IPS-15b (cell line): Measurements from ENCODE around the gene ZNF526.

Experiments used
- H3K27me3 ChIP-seq: one replicate; pipeline ENCODE4 v1.6.1; 2013; ENCODE audit warnings: low read length; ENCODE audit not compliant: control insufficient read depth, insufficient read depth
- H3K36me3 ChIP-seq: one replicate; pipeline ENCODE4 v1.6.1; 2013; ENCODE audit warnings: low read length; ENCODE audit not compliant: control insufficient read depth, insufficient read depth
- H3K4me1 ChIP-seq: one replicate; pipeline ENCODE4 v1.6.1; 2013; ENCODE audit warnings: mild to moderate bottlenecking, low read length; ENCODE audit not compliant: control insufficient read depth, insufficient read depth
- H3K4me3 ChIP-seq: one replicate; pipeline ENCODE4 v1.5.1; 2013; ENCODE audit warnings: low read depth, low read length
- H3K9ac ChIP-seq: one replicate; pipeline ENCODE4 v1.6.1; 2013; ENCODE audit warnings: low read depth, mild to moderate bottlenecking, low read length
- H3K9me3 ChIP-seq: one replicate; pipeline ENCODE4 v1.6.1; 2013; ENCODE audit warnings: mild to moderate bottlenecking, low read length; ENCODE audit not compliant: control insufficient read depth, insufficient read depth

ZNF526 gene

DNA sequence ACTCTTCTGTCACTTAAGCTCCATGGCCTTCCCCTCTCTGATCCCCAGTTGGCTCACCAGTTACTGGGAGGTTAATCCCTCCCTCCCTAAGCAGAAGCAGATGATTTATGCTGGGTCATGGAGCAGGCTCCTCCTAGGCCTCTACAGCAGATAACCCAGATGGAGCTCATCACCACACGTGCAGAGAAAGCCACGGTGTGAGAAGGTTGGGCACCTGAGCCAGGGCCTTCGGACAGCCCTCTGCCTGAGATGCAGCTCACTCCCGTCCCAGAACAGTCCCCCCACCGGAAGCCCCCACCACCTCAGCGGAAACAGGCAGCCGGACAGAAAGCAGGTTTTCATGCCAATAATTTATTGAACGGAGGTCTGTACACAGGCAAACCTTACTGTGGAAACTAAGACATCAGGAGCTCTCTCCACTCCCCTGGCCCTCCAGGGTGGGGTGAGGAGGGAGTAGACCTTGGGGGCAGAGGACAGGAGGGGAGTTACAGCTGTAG lies 9.8 kb downstream of the ZNF526 start:
- Histone ChIP-seq H3K4me3 (no peak overlapping the region), H3K36me3 (peaks cover 77% of the 10 kb centered on the region), H3K9me3 (no peaks in the 10 kb centered on the region), H3K4me1 (no peaks in the 10 kb centered on the region), H3K9ac (no peak overlapping the region), H3K27me3 (no peaks in the 10 kb centered on the region)

DNA sequence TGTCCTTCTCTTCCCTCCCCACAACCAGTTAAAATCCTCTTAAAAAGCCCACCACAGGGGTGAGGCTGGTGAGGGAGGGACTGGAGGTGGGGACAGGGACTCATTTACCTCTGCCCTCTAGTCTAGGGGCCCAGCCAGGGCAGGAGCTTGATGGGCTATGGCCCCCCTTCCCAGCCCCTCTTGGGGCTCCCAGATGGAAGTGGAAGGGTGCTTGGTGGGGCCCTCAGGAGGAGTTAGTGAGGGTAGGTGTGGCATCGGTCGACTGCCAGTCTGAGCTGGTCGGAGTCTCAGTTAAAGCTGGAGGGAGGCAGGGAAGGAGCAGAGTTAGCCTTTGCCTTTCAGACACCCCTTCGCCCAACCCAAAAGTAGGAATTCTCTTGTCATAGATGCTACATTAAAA lies 10.5 kb downstream of the ZNF526 start:
- Histone ChIP-seq H3K27me3 (no peaks in the 10 kb centered on the region), H3K36me3 (peaks cover 71% of the 10 kb centered on the region), H3K4me1 (no peaks in the 10 kb centered on the region)

DNA sequence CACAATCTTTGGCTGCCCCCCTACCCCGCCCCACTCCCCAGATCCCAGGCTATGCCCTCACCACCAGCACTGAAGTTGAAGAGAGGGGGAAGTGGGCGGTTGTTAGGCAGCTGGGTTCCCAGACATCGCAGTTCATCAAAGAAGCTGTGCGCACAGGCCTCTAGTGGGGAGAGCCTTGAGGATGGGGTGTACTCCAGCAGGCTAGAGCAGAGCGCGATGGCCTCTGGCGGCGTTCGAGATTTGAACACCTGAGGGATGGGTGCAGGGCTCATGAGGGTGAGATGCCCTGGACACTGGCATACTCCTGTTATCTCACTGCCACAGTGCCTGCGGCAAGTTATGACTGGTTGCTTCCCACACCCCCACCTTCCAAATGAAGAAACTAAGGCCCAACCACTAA lies 12.3 kb downstream of the ZNF526 start:
- peaks cover 67% of the 10 kb centered on the region for H3K36me3 ChIP-seq
- H3K4me1 ChIP-seq: no peaks in the 10 kb centered on the region
- H3K9me3 ChIP-seq: no peaks in the 10 kb centered on the region
- no peaks in the 10 kb centered on the region for H3K27me3 ChIP-seq
- no peak overlapping the region for H3K9ac ChIP-seq
- no peak overlapping the region for H3K4me3 ChIP-seq

More for the DNA sequence above, 10.5 kb downstream of the ZNF526 start:
- H3K4me3 ChIP-seq: no peak overlapping the region
- no peaks in the 10 kb centered on the region for H3K9me3 ChIP-seq
- no peak overlapping the region for H3K9ac ChIP-seq

DNA sequence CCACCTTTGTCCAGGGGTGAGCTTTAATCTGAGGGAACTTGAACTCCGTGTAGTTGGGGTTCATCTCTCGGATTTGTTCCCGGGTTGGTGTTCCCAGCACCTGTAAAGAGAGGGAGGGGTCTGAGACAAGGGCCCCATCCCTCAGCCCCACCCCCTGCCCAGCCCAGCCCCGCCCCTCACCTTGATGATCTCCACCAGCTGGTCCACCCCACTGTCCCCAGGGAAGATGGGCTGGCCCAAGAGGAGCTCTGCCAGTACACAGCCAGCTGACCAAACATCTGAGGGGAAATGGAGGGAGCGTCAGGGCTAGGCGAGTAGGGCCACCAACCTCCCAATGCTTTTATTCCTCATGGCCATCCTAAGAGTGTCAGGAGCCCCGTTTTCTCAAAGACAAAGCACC lies 13.0 kb downstream of the ZNF526 start:
- H3K9me3 ChIP-seq: no peaks in the 10 kb centered on the region

DNA sequence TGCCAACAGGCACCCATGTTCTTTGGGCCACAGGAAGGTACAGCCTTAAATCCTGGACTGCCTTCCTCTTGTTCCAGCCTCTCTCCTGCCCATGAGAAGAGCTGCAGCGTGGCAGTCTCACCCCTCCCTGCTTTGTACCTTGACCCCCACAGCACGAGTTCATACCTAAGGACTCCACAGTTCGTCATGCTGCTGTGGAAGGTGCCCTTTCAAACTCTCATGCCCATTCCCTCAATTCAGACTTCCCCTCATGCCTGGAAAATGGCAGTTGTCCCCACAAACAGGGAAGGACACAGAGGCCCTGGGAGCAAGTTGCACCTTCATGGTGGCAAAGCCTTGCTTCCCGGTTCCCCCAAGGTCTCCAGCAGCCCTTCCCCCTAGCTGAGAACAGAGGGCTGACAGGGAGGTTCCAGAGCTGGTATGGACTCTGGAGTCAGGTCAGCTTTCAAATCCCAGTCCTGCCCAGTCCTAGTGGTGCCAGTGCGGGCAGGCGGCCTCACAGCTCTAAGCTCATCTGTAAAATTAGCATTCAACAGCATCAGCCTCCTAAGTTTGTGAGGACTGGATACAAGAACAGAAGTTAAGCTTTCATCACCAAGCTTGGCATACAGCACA lies 13.7 kb downstream of the ZNF526 start:
- Histone ChIP-seq H3K4me1 (no peaks in the 10 kb centered on the region), H3K4me3 (no peak overlapping the region), H3K9ac (no peak overlapping the region), H3K36me3 (peaks cover 60% of the 10 kb centered on the region), H3K9me3 (no peaks in the 10 kb centered on the region), H3K27me3 (no peaks in the 10 kb centered on the region)

More for the DNA sequence above, 13.0 kb downstream of the ZNF526 start:
- Histone ChIP-seq H3K9ac (no peak overlapping the region), H3K36me3 (peaks cover 65% of the 10 kb centered on the region), H3K4me1 (no peaks in the 10 kb centered on the region), H3K4me3 (no peak overlapping the region), H3K27me3 (no peaks in the 10 kb centered on the region)

DNA sequence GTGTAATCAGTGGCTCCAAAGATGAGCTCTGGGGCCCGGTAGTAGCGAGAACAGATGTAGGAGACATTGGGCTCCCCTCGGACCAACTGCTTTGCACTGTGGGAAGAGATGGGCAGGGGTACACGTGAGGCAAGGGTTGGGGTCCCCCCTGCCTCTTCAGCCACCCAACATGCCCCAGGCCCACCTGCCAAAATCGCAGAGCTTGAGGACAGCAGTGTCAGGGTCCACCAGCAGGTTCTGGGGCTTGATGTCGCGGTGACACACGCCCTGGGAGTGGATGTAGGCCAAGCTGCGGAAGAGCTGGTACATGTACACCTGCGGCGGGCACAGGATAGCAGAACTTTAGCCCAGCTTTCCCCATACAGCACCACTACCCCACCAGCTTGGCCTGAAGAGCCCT lies 14.3 kb downstream of the ZNF526 start:
- Histone ChIP-seq H3K9ac (no peak overlapping the region), H3K36me3 (peaks cover 58% of the 10 kb centered on the region), H3K27me3 (no peaks in the 10 kb centered on the region), H3K9me3 (no peaks in the 10 kb centered on the region), H3K4me1 (no peaks in the 10 kb centered on the region), H3K4me3 (no peak overlapping the region)

DNA sequence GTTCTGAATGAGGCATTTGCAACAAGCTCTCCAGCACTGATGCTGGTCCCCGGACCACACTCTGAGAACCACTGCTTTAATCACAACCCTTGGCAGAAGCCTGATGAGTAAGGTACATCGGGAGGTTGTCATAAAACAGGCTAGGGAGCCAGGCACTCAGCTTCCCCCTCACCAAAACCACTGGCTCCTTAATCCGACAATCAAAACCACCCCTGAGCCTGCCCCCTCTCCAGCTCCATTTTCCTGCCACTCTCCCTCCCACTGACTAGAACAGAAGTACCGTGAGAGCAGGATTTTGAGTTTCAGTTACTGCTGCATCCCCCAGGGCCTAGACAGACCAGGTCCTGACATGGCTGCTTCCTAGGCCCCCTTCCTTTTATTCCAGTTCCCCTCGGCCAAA lies 15.1 kb downstream of the ZNF526 start:
- Histone ChIP-seq H3K4me1 (no peaks in the 10 kb centered on the region), H3K9me3 (no peaks in the 10 kb centered on the region), H3K4me3 (no peak overlapping the region), H3K9ac (no peak overlapping the region), H3K27me3 (no peaks in the 10 kb centered on the region), H3K36me3 (peaks cover 52% of the 10 kb centered on the region)

DNA sequence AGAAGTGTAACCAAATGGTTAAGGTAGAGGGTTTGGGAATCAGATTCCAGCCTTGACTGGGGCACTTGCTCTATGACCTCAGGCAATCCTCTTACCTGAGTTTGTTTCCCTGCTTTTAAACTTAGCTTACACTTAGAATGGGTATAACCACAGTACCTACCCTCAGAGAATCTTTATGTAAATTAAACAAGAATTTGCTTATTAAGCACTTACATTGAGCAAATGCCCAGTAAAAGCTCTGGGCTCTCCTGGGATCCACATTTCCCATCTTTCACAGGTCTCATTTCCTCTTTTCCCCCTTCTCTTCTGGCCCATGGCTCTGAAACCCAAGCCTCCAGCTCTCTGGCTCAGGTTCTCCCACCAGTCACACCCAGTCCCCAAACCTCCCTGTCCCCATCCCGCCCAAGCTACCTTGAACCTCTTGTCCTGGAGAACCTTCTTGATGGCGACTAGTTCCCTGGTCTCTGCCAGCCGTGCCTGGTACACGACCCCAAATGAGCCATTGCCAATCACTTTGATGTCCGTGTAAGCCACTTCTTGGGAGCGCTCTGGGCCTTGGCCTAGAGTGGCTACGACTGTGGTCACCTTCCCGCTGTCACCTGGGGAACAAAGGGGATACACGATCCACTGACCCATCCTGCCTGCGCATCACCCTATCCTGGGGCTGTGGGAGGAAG lies 19.6 kb downstream of the ZNF526 start:
- Histone ChIP-seq H3K9ac (no peak overlapping the region), H3K27me3 (no peaks in the 10 kb centered on the region), H3K9me3 (no peaks in the 10 kb centered on the region), H3K36me3 (peaks cover 14% of the 10 kb centered on the region), H3K4me3 (no peak overlapping the region), H3K4me1 (no peaks in the 10 kb centered on the region)

DNA sequence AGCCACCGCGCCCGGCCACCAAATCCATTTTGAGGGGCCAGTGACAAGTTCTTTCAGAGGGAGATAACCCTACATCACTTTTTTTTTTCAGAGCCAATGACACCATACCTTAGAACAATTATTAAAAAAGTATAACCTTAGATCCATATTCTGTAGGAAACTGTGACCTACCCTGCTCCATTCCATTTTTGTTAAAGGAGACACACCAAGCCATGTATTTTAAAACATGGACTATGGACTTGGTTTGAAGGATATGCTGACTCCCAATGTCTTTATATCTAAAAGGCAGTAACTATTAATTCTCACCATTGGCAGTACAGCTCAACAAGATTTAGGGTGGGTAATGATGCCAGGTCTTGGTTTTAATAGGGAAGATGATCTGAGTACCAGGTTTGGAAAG lies 21.2 kb downstream of the ZNF526 start:
- Histone ChIP-seq H3K4me1 (peaks cover 4% of the 10 kb centered on the region), H3K9ac (peak overlapping the region; percentile 28), H3K27me3 (no peaks in the 10 kb centered on the region), H3K36me3 (peaks cover 7% of the 10 kb centered on the region), H3K9me3 (no peaks in the 10 kb centered on the region), H3K4me3 (peak overlapping the region; percentile 60)

DNA sequence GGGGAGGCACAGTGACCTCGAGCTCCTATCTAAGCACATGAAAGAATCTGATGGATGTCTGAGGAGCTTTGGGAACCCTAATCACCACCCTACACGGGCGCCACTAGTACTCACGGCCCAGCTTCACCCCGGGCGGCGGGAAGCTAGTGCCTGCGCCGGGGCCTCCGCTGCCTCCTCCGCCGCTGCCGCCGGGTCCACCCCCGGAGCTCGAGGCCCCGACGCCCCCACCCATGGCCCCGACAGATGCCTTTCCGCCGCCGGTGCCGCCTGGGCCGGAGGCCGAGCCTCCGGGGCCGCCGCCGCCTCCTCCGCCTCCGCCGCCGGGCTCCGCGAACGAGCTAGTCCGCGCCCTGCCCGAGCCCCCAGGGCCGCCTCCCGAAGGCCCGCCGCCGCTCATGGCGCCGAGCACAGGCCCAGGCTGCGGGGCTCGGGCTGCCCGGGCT lies 22.0 kb downstream of the ZNF526 start:
- Histone ChIP-seq H3K4me3 (peak overlapping the region; percentile 60), H3K9ac (peak overlapping the region; percentile 5), H3K4me1 (peaks cover 7% of the 10 kb centered on the region), H3K36me3 (no peaks in the 10 kb centered on the region), H3K9me3 (no peaks in the 10 kb centered on the region), H3K27me3 (no peaks in the 10 kb centered on the region)

DNA sequence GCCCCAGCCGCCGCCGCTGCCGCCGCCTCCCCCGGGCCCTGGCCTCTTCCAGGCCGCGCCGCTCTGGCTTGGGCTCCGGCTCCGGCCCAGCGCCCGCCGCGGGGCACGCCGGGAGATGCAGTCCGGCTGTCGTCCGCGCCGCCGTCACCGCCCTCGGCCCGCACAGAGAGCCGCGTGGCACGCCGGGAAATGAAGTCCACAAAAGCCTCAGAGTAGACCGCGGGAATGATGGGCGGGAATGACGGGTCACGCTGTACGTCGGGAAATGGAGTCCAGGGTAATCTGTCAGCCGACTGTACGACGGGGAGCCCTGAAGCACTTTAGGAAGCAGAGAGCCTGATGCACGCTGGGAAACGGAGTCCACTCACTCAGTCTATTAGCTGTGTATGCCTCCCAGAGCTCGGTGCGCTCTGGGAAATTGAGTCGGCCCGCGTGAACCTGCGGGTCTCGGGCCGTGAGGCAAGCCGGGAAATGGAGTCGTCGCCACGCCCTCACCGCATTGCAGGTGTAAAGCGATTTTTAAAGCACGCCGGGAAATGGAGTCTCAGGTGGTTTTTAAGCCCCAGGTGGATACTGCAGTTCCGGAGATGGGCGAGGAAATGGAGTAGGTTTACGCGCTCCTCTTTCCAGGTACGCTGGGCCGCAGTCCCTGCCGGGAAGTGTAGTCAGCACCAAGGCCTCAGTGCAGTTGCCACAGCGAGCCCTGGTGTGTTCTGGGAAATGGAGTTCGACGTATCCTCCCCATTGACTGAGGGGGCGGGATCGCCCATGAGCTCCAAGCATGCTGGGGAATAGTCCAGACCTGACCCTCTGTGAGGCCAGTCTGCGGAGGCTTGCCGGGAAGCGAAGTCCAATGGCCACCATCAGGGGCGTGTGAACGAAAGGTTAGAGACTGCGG lies 22.6 kb downstream of the ZNF526 start, which contains the start of gene GSK3A:
TSS of gene GSK3A (minus strand) at position 91 of the 898 bp plus-strand sequence. CDS start 137 bp downstream, outside the sequence.
- H3K4me3 ChIP-seq: peak within 1 kb of the TSS; percentile 66
- H3K36me3 ChIP-seq: no peaks in the 10 kb centered on the region
- no peaks in the 10 kb centered on the region for H3K27me3 ChIP-seq
- H3K9ac ChIP-seq: peak within 1 kb of the TSS; percentile 51
- H3K9me3 ChIP-seq: no peaks in the 10 kb centered on the region
- peaks cover 7% of the 10 kb centered on the region for H3K4me1 ChIP-seq
